Endothelial cell of umbilical vein (primary cell): ENCODE data around the gene LAMA4.

Source experiments
- CTCF ChIP-seq, 2 donors: IDR thresholded peaks; 1 replicate in 1 of 2; 2 replicates in 1 of 2; pipeline ENCODE4 v1.5.1; 2011; ENCODE audit warnings: low read length in 2 of 2, mild to moderate bottlenecking in 2 of 2, moderate library complexity in 2 of 2, control low read depth in 1 of 2, inconsistent platforms in 1 of 2, low read depth in 1 of 2; ENCODE audit not compliant: insufficient read depth in 1 of 2; ENCODE audit errors: extremely low read depth in 1 of 2
- GATA2 ChIP-seq: IDR thresholded peaks from 2 replicates; pipeline ENCODE4 v1.7.0; 2011; ENCODE audit warnings: low read depth, mild to moderate bottlenecking, moderate library complexity, mixed read lengths, low read length; ENCODE audit not compliant: insufficient read length, insufficient read depth
- MYC ChIP-seq: IDR thresholded peaks from one replicate; pipeline ENCODE4 v1.6.1; 2011; ENCODE audit warnings: mild to moderate bottlenecking, low read depth, low read length
- POLR2A ChIP-seq: IDR thresholded peaks from 2 replicates; pipeline ENCODE4 v1.6.1; 2012; ENCODE audit warnings: low read depth, mild to moderate bottlenecking, control low read depth, low read length

- TF ChIP-seq POLR2A, result no peak
- TF ChIP-seq CTCF (IDR thresholded peaks at IDR 0.05; ENCODE audit: extremely low read depth in 1 of 2, insufficient read depth in 1 of 2, low read depth in 1 of 2, low read length in 2 of 2), result no peak
- no peak for TF ChIP-seq MYC
- no peak for TF ChIP-seq GATA2
Measured at GRCh38 chr6:112172540-112172939, 81.8 kb downstream of the LAMA4 start.
